Thymus (tissue), 11 donors: Measurements from ENCODE around the gene LRCOL1. TPM values are rescaled to one million over a fixed set of nuclear protein-coding genes. Genes with fewer than 3 reads are reported as not detected.
A peak's percentile ranks its signal among the peaks of the same experiment; 100 is the strongest.

ENCODE experiments used
- DNase-seq, 9 donors: peaks; one replicate each; pipeline ENCODE4 v3.0.0-alpha.2; 2013; ENCODE audit warnings: low spot score in 9 of 9, low read depth in 6 of 9, missing footprints in 1 of 9
- H3K27ac ChIP-seq, 2 donors: one replicate each; pipeline ENCODE4 v1.5.1; 2013; ENCODE audit warnings: control low read depth in 1 of 2, low read depth in 1 of 2, low read length in 1 of 2, mild to moderate bottlenecking in 1 of 2, moderate library complexity in 1 of 2
- H3K27me3 ChIP-seq, 2 donors: one replicate each; pipeline ENCODE4 v1.5.1; 2013; ENCODE audit warnings: low read length in 1 of 2; ENCODE audit not compliant: control insufficient read depth in 2 of 2, insufficient read depth in 1 of 2
- H3K36me3 ChIP-seq, 2 donors: one replicate each; pipeline ENCODE4 v1.5.1; 2013; ENCODE audit warnings: low read length in 1 of 2, mild to moderate bottlenecking in 1 of 2, moderate library complexity in 1 of 2; ENCODE audit not compliant: control insufficient read depth in 2 of 2, insufficient read depth in 2 of 2
- H3K4me1 ChIP-seq, 2 donors: one replicate each; pipeline ENCODE4 v1.5.1; 2013; ENCODE audit warnings: low read length in 2 of 2; ENCODE audit not compliant: control insufficient read depth in 2 of 2, insufficient read depth in 2 of 2
- H3K4me3 ChIP-seq, 2 donors: one replicate each; pipeline ENCODE4 v1.5.1; 2013; ENCODE audit warnings: low read length in 2 of 2, control low read depth in 1 of 2, mild to moderate bottlenecking in 1 of 2
- H3K9me3 ChIP-seq, 2 donors: one replicate each; pipeline ENCODE4 v1.5.1; 2013; ENCODE audit warnings: low read length in 1 of 2, mild to moderate bottlenecking in 1 of 2; ENCODE audit not compliant: control insufficient read depth in 2 of 2, insufficient read depth in 1 of 2
- WGBS: extraction: QIAGEN DNeasy Blood & Tissue Kit; methylation state at CpG from one replicate; pipeline ENCODE4 v1.1.7; 2013; 5-methylcytosine and 5-hydroxymethylcytosine counted together
- polyA plus RNA-seq: library from polyadenylated mRNA; stranded (reverse); fragments of 200-250 nt; gene quantifications from one replicate; pipeline ENCODE4 v1.2.3, GENCODE V29; 2013
- total RNA-seq: library from RNA; stranded (reverse); fragments of 120-200 nt; gene quantifications from one replicate; pipeline ENCODE4 v1.2.4, GENCODE V29; 2013
- donor health status: healthy.

LRCOL1 gene
- total and polyA plus RNA-seq, 2 donors: 0.61 to 1.1 TPM

DNA sequence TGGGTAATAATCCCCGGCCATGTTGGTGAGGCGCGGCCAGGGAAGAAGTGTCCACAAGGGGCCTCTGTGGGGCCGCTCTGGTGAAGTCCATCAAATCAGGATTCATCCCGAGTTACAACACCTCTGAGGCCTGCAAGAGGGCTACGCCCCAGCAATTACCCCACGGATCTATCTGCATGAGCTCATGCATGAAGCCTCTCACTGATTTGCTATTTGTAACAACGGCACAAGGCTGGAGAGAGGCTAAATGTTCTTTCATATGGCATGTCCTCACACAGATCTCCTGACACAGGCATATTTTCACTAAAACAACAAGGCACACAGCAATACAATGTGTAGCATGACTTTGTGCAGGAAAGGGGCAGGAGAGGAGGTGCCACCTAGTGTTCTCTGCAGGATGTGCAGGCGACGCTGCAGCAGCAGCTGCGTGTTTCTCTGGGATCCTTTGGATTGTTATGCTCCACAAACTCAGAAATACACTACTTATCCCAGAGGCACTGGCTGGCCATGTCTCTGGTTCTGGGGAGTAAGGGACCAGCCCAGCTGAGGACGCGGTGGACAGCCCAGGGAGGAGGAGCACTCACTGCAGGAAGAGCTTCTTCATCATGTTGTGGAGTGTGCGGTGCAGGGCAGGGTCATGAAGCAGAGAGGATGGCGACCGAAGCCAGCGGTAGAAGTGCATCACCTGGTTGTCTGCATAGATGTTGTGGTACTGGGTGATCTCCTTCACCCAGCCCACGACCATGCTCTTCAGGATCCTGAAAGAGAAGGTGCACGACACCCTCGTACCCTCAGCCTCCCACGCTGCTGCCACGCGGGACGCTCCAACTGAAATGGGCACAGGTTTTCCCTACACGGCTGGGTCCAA lies 28.4 kb upstream of the LRCOL1 start:
- WGBS: 94% methylated on average over 25 of the region's 25 CpGs
- Histone ChIP-seq H3K9me3 (no peaks in the 10 kb centered on the region), H3K4me3 (no peak overlapping the region), H3K27ac (no peak overlapping the region), H3K27me3 (no peaks in the 10 kb centered on the region), H3K36me3 (peaks cover 88 to 96% of the 10 kb centered on the region in 2 donors), H3K4me1 (peaks cover 0 to 18% of the 10 kb centered on the region in 2 donors)
- peak in 1 of 9 donors; percentile 38 for DNase-seq

DNA sequence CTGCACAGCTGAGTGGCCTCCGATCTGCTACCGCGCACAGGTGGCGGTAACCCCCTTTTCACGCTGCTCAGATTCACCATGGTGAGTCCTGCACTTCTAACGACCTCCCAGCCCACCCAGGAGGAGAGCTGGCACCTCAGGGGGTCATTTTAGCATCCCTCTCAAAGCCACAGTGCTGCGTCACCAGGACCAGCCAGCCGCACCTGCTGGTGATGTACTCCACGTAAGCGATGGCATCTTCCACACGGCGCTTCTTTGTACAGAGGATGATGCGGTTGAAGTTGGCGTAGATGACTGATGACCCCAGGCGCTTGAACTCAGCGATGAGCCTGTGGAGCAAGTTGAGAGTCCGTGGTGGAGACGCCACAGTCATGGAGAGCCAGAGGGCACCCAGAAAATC lies 27.4 kb upstream of the LRCOL1 start:
- Histone ChIP-seq H3K27ac (no peak overlapping the region), H3K36me3 (peaks cover 86 to 92% of the 10 kb centered on the region in 2 donors), H3K4me1 (peaks cover 0 to 18% of the 10 kb centered on the region in 2 donors), H3K4me3 (no peak overlapping the region), H3K27me3 (no peaks in the 10 kb centered on the region), H3K9me3 (no peaks in the 10 kb centered on the region)
- 88% methylated on average over 18 of the region's 18 CpGs for WGBS
- DNase-seq: no peak

DNA sequence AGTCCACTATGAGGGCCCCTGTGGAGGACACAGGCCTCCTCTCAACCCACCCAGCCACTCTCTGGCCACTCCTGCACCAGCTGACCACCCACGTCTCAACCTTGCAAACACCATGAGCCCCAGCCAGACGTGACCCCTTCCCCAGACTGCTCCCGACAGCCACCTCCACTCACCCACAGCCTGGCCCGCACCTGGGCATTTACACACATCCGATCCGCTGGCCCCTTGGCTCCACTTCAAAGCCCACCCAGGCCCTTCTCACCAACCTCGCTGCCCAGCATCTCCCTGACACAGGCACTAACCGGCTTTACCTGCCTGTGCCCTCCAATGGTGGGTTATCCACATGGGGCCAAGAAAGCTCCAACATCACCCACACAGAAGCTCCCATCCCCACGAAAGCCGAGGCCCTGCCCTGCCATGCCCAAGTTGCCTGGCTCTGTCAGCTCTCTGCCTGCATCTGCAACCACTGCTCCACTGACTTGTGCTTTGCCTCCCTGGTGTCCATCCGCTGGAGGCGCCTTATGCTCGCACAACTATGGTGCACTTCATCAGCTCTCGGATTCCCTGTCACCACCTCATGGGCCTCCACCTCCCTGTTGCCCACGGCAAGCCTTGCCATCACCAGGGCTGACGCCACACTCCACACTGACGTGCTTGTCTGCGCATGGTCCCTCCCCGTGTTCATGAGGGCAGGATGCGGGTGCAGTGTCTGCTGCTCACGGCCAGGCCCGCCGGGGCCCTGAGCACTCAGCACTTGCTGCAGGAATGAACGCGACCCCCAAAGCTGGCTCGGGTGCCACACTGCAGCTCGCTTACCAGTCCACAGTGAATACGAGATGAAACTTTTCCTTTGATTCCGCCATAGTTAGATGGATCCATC lies 24.9 kb upstream of the LRCOL1 start:
- Histone ChIP-seq H3K27me3 (no peaks in the 10 kb centered on the region), H3K4me1 (peaks cover 0 to 16% of the 10 kb centered on the region in 2 donors), H3K36me3 (peaks cover 86 to 92% of the 10 kb centered on the region in 2 donors), H3K27ac (no peak overlapping the region), H3K9me3 (no peaks in the 10 kb centered on the region), H3K4me3 (no peak overlapping the region)
- 94% methylated on average over 29 of the region's 29 CpGs for WGBS
- no peak for DNase-seq

DNA sequence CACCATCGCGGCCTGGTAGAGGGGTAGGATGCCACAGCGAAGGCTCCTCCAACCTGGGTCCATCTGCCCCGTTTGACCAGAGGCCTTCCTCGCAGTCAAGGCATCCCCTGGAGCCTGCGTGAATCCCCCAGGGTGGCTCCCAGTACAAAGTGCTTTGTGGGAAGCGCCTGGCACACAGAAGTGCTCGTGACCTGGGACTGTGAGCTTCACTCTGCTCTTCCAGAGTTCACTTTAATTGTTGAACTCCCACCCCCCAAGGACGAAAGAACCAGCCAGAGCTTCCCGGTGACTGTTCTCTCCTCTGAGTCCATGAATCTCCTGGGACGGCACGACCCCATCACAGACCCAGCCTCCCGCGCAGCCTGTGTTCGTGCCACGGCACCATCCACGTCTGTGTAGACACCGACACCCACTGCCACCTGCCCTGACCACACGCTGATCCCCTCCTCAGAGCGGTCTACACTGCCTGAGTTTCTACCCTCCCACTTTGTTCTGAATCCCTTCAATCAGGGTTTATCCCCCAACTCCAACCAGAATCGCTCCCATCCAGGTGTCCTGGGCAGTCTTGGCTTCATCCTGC lies 24.1 kb upstream of the LRCOL1 start:
- H3K27me3 ChIP-seq: no peaks in the 10 kb centered on the region
- H3K9me3 ChIP-seq: no peaks in the 10 kb centered on the region
- DNase-seq: no peak
- 99% methylated on average over 21 of the region's 21 CpGs for WGBS
- H3K4me3 ChIP-seq: no peak overlapping the region
- no peak overlapping the region for H3K27ac ChIP-seq
- peaks cover 0 to 16% of the 10 kb centered on the region in 2 donors for H3K4me1 ChIP-seq
- peaks cover 87 to 95% of the 10 kb centered on the region in 2 donors for H3K36me3 ChIP-seq

DNA sequence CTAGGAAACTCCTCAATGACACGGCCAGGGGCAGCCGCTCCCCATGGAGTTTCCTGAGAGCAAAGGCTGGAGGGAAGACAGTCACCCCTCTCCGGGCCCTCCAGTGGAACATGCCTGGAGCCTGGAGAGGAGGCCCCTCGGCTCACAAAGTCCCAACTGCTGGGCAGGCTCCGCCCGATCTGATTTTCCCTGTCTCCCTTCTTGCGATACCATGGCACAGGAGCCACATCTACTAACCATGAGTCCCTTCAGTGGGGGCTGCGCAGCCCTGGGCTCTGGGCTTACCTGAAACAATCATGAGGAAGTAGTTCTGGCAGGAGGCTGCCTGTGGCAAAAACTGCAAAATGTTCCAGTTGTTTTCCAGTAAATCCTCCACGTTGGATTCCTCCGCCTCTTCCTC lies 23.5 kb upstream of the LRCOL1 start:
- Histone ChIP-seq H3K27me3 (no peaks in the 10 kb centered on the region), H3K4me1 (peaks cover 0 to 16% of the 10 kb centered on the region in 2 donors), H3K27ac (no peak overlapping the region), H3K9me3 (no peaks in the 10 kb centered on the region), H3K36me3 (peaks cover 81 to 95% of the 10 kb centered on the region in 2 donors), H3K4me3 (no peak overlapping the region)
- WGBS: 97% methylated on average over 10 of the region's 10 CpGs
- no peak for DNase-seq

DNA sequence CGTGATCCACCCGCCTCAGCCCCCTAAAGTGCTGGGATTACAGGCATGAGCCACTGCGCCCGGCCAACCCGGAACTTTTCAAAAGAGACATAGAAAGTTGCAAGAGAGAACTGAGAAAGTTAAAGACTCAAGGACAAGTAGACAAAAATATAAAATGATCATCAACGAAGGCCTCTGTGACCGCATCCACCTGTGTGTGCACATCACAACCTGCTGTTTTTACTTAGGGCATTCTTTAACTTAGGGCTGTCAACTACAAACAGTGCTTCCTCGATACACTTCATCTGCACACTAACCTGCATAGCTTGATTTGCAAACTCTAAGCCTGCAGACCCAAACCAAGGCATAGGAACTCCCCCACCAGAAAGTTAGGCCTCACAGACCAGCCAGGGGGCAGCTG lies 23.0 kb upstream of the LRCOL1 start:
- peaks cover 76 to 92% of the 10 kb centered on the region in 2 donors for H3K36me3 ChIP-seq
- H3K4me1 ChIP-seq: peaks cover 0 to 14% of the 10 kb centered on the region in 2 donors
- H3K4me3 ChIP-seq: no peak overlapping the region
- no peak overlapping the region for H3K27ac ChIP-seq
- H3K9me3 ChIP-seq: no peaks in the 10 kb centered on the region
- DNase-seq: no peak
- 98% methylated on average over 8 of the region's 8 CpGs for WGBS
- H3K27me3 ChIP-seq: no peaks in the 10 kb centered on the region

DNA sequence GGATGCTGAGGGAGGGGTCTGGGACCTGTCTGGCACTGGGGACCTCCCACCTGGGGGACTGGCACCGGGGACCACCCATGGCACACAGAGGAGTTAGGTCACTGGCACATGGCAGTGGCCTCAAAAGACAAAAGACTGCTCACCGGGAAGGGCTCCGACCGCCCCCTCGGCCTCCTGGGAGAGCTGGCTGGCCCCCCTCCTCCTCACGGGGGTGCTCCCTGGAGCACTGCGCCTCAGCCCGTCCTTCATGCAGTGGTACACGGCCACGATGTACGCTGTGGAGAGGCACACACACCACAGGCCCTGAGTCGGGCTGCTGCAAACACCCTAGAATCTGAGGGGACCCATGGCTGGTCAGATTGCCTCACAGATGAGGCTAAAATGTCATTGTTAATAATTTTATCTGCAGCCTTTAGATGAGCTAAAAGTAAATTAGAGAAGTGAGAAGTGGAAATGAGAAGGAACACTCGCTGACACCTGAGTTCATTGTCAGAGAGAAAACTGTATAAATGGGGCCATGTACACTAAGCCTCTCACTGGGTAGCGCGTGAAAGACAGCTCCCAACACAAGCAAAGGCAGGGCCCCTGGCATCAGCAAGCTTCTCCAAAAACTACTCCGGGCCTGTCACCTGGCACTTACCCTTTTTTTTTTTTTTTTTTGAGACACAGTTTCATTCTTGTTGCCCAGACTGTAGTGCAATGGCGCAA lies 22.3 kb upstream of the LRCOL1 start:
- no peak overlapping the region for H3K27ac ChIP-seq
- DNase-seq: no peak
- 90% methylated on average over 17 of the region's 17 CpGs for WGBS
- H3K27me3 ChIP-seq: no peaks in the 10 kb centered on the region
- peaks cover 0 to 10% of the 10 kb centered on the region in 2 donors for H3K4me1 ChIP-seq
- H3K36me3 ChIP-seq: peaks cover 74 to 86% of the 10 kb centered on the region in 2 donors
- no peaks in the 10 kb centered on the region for H3K9me3 ChIP-seq
- no peak overlapping the region for H3K4me3 ChIP-seq

DNA sequence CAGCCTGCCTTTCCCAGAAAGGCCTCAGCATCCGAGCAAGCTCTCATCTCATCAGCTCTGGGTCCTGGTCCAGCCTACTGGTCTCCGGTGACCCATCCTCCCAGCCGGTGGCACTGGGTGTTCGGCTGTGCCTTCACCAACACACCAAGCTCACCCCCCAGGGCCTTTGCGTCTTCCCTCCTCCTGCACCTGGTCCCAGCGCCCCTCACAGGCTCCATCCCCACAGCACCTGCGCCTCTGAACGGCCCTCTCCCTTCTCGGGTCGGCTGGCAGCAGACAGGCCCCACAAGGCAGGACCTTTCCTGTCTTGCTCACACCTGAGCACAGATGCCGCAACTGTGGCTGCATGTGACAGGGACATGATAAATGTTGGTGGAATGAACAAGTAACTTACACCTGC lies 21.3 kb upstream of the LRCOL1 start:
- Histone ChIP-seq H3K27ac (no peak overlapping the region), H3K27me3 (no peaks in the 10 kb centered on the region), H3K4me3 (no peak overlapping the region), H3K4me1 (peaks cover 0 to under 1% of the 10 kb centered on the region in 2 donors), H3K36me3 (peaks cover 67 to 83% of the 10 kb centered on the region in 2 donors), H3K9me3 (no peaks in the 10 kb centered on the region)
- WGBS: 94% methylated on average over 11 of the region's 11 CpGs
- DNase-seq: no peak
